Measurements from ENCODE around the gene GRM7. TPM values are rescaled to one million over a fixed set of nuclear protein-coding genes. Genes with fewer than 3 reads are reported as not detected.

The GRM7 gene
- total and polyA plus RNA-seq, 9 of the 15 experiments (the other 6 are each of a cell fraction or from before 2014, with no cell fraction given): not detected

- Histone ChIP-seq H3K9me3 (replicated peaks; ENCODE audit: control insufficient read depth, insufficient read depth, low read depth, low read length) (peaks cover 3% of the 10 kb centered on the region), H3K27ac (ENCODE audit: extremely low read depth, low read depth, low read length) (no peak overlapping the region), H3K4me1 (replicated peaks in 1 of 2; ENCODE audit: control insufficient read depth in 2 of 2, insufficient read depth in 2 of 2, low read length in 2 of 2) (no peaks in the 10 kb centered on the region), H3K36me3 (ENCODE audit: control insufficient read depth, insufficient read depth, low read length) (no peaks in the 10 kb centered on the region), H3K4me3 (no peak overlapping the region), H3K9me1 (ENCODE audit: control insufficient read depth, insufficient read depth, low read length) (no peaks in the 10 kb centered on the region), H3K79me2 (ENCODE audit: control insufficient read depth, insufficient read depth, low read length) (no peaks in the 10 kb centered on the region), H4K20me1 (replicated peaks; ENCODE audit: control insufficient read depth, insufficient read depth, low read length) (no peaks in the 10 kb centered on the region), H3K27me3 (ENCODE audit: control insufficient read depth in 2 of 2, insufficient read depth in 2 of 2, low read length in 2 of 2) (no peaks in the 10 kb centered on the region), H3K9ac (ENCODE audit: insufficient read depth in 1 of 2, low read depth in 2 of 2, low read length in 2 of 2) (no peak overlapping the region), H2AFZ (ENCODE audit: low read depth, low read length) (no peak overlapping the region), H3K4me2 (ENCODE audit: insufficient read depth, low read length) (no peak overlapping the region)
- POLR2A ChIA-PET: no interaction called here
- CTCF ChIA-PET (ENCODE audit: low intra/inter-chr PET ratio): no interaction called here
- FAIRE-seq: no peak
- ATAC-seq: no peak
- TF ChIP-seq SRSF7 (optimal IDR thresholded peaks at IDR 0.05; ENCODE audit: low read depth, low read length) (no peak), RAD51 (IDR thresholded peaks at IDR 0.05; ENCODE audit: borderline replicate concordance, low read depth) (no peak), HNRNPUL1 (IDR thresholded peaks at IDR 0.05; ENCODE audit: low read length) (no peak), GTF2A2 (tag; IDR thresholded peaks at IDR 0.05) (no peak), ZNF324 (CRISPR knock-in tag; IDR thresholded peaks at IDR 0.05) (no peak), RBM15 (IDR thresholded peaks at IDR 0.05; ENCODE audit: insufficient read depth, low read length) (no peak), TCFL5 (CRISPR knock-in tag; conservative IDR thresholded peaks at IDR 0.05) (no peak), ZNF143 (CRISPR knock-in tag; IDR thresholded peaks at IDR 0.05) (no peak), MTA1 (IDR thresholded peaks at IDR 0.05; ENCODE audit: borderline replicate concordance) (no peak), ZFPM2 (CRISPR knock-in tag; IDR thresholded peaks at IDR 0.05) (no peak), ZNF511 (CRISPR knock-in tag; IDR thresholded peaks at IDR 0.05) (no peak), ZKSCAN1 (IDR thresholded peaks at IDR 0.05; ENCODE audit: low read depth, low read length) (no peak), EHMT2 (IDR thresholded peaks at IDR 0.05) (no peak), HNRNPL (IDR thresholded peaks at IDR 0.05; ENCODE audit: low read depth, low read length) (no peak), SIN3A (IDR thresholded peaks at IDR 0.05; ENCODE audit: borderline replicate concordance in 2 of 2, control insufficient read depth in 1 of 2, low read depth in 2 of 2, low read length in 2 of 2) (no peak), ELF2 (CRISPR knock-in tag; IDR thresholded peaks at IDR 0.05) (no peak), ETV5 (CRISPR knock-in tag; IDR thresholded peaks at IDR 0.05; ENCODE audit: low read depth) (no peak), MITF (IDR thresholded peaks at IDR 0.05) (no peak)
- 0% methylated on average over 1 of the region's 1 CpG for WGBS (ENCODE audit: insufficient coverage, low coverage, missing lambda C conversion rate)
- DNase-seq (ENCODE audit: extremely low read depth in 1 of 4, low spot score in 3 of 4): no peak
- no TSS peak for BruUV-seq (replicated peaks)
- in situ Hi-C loops (cut with MboI): no loop called here
- intact Hi-C loops (cut with micrococcal nuclease): no loop called here
Observed at GRCh38 chr3:7112523-7113056, 251.7 kb downstream of the GRM7 start.

Measured in K562 (cell line).